Left cardiac atrium (tissue), 4 donors: ENCODE data around the gene GJC1. TPM values are rescaled to one million over a fixed set of nuclear protein-coding genes. Genes with fewer than 3 reads are reported as not detected.

Experiments used
- ATAC-seq, 2 donors: fragments of 200-7000 bp; cut with Tn5 transposase; one replicate each; pipeline ENCODE4 v1.9.1; 2020; ENCODE audit warnings: mild to moderate bottlenecking in 2 of 2, moderate library complexity in 2 of 2
- DNase-seq: peaks from one replicate; pipeline ENCODE4 v3.0.0-alpha.2; 2020
- intact Hi-C, 2 donors: fragments of 100-400 bp; cut with DNase I; formaldehyde crosslinking; loops; one replicate each; pipeline versions ENCODE4 v1.14.1 to v1.15.1; 2022 to 2023
- long read RNA-seq: library from polyadenylated mRNA; unstranded; transcript quantifications from one replicate; pipeline ENCODE4 v2.0.0, GENCODE V29; 2021
- total RNA-seq, 2 donors: library from RNA; stranded (reverse); fragmentation: NEBNext Ultra II Directional; extraction: Animal tissue kit (Norgen Biotek cat#: 25700); gene quantifications; one replicate each; pipeline ENCODE4 v1.2.1, GENCODE V29; 2021
- donor health status: DM: no; HTN: yes; CAD: no.
- donor health status: DM: no; HTN: yes; CAD: no; lungs with severe emphysema.
- donor health status: DM: yes; HTN: yes; CAD: no.
- donor health status: Dilated cardiomyopathy.

The GJC1 gene
- total RNA-seq: 10 to 100 TPM; 28.5 to 38.5 TPM
- long read RNA-seq, full-length matches to known transcripts: 3 of 7 reads
- long read RNA-seq, partial matches to known transcripts: 0 of 7 reads
- long read RNA-seq, other reads (novel, unspliced or antisense): 4 of 7 reads

DNA sequence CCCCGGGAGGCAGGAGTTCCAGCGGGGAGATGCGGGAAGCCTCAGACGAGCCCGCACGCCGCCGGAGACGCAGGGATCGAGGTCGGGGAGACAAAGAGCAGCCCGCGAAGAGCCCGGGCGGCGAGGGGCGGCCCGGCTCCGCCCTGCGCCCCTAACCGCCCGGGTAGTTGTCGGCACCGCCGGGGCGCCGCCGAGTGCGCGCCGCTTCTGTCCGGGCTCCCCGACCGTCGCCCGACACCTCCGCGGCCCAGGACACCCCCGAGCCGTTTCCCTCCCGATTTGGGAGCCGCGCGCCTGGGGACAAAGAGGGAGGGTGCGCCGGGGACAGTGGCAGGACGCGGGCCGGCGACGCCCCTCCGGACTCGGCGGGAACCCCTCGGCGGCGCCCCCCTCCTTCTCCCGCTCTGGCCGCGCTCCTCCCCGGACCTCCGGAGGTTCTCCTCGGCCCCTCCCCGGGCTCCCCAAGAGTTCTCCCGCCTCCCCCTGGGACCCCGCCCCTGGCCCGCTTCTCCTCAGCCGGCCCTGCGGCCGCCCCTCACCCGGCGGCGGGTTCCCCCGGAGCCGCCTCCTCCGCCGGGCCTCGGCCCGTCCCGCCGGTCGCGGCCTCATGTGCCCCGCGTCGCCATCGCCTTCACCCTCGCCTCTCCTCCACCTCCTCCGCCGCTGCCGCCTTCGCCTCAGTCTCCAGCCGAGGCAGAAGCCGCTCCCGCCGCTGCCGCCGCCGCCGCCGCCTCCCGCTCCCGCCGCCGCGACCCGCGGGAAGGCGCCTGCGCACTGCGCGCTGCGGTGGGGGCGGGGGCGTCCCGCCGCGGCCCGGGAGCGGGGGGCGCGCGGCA lies at the start of gene GJC1:
Gene GJC1, minus strand, starts transcription at position 765 of the 836 bp plus-strand sequence. CDS start 24,470 bp downstream, outside the sequence.
- peak; percentile 46 for DNase-seq
- intact Hi-C loops: loop anchor here in 1 of 2 donors (5.0 kb wide), 1 partner anchor 47 kb away; no protein-coding TSS in a partner anchor
- ATAC-seq: peak; percentile 74 to 80

GRCh38 chr17:44879376-44879775 lies 49.3 kb upstream of the GJC1 start:
- intact Hi-C loops: no loop called here
- no peak for DNase-seq
- ATAC-seq: no peak

DNA sequence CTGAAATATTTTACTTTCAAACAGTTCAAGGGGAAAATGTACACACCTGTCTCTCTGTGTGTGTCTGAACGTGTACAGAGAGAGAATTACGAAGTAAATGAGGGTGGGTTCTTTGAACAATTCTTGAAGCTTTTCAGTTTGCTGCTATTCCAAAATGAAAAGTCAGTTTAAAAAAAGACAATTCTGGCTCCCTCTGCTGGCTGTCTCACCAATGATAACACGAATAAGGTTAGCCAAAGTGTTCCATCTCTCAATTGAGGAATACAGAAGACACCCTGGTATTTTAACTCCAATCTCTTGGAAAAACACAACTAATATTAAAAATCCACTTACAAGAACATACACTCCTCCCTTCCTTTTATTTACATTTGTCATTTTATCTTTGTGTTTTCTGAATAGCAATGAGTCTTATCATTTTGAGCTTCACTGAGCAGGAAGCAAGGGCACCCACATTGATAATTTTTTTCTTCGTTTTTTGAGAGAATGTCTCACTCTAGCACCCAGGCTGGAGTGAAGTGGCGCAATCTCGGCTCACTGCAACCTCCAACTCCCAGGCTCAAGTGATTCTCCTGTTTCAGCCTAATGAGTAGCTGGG lies 48.6 kb upstream of the GJC1 start:
- peak in 1 of 2 donors; percentile 26 for ATAC-seq
- no peak for DNase-seq
- intact Hi-C loops: no loop called here

- ATAC-seq: no peak
- intact Hi-C loops: no loop called here
- no peak for DNase-seq
These were observed 47.0 kb upstream of the GJC1 start for GRCh38 chr17:44877121-44877520.

- intact Hi-C loops: no loop called here
- DNase-seq (no peak), ATAC-seq (no peak)
These were observed 45.7 kb upstream of the GJC1 start for GRCh38 chr17:44875761-44876160.

- peak; percentile 90 to 93 for ATAC-seq
- peak; percentile 58 for DNase-seq
- intact Hi-C loops: loop anchor here in 1 of 2 donors (5.0 kb wide), 1 partner anchor 95 kb away; no protein-coding TSS in a partner anchor
These were observed 42.2 kb upstream of the GJC1 start for GRCh38 chr17:44872131-44872768.

DNA sequence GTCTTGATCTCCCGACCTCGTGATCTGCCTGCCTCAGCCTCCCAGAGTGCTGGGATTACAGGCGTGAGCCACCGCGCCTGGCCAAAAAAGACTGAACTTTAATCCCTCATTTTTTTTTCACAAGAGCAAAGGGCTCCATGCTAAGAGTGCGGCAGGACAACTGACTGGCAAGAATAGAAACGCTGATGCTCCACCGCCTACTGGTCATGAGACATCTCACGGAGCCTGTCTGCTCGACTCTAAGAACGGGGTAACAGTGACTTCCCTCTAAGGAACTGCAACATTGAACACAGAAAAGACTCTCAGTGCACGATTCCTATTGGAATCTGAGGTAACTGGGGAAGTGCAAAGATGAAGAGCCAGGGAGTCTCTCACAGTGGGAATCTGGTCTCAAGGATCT lies 41.5 kb upstream of the GJC1 start:
- ATAC-seq (peak in 1 of 2 donors; percentile 6), DNase-seq (no peak)
- intact Hi-C loops: loop anchor here in 1 of 2 donors (5.0 kb wide), 1 partner anchor 94 kb away; no protein-coding TSS in a partner anchor

- DNase-seq (no peak), ATAC-seq (no peak)
- intact Hi-C loops: no loop called here
These were observed 37.8 kb upstream of the GJC1 start for GRCh38 chr17:44867841-44868240.

- intact Hi-C loops: loop anchor here in 1 of 2 donors (1.0 kb wide), 1 partner anchor 91 kb away; no protein-coding TSS in a partner anchor
- ATAC-seq (no peak), DNase-seq (no peak)
These were observed 35.8 kb upstream of the GJC1 start for GRCh38 chr17:44865931-44866330.

DNA sequence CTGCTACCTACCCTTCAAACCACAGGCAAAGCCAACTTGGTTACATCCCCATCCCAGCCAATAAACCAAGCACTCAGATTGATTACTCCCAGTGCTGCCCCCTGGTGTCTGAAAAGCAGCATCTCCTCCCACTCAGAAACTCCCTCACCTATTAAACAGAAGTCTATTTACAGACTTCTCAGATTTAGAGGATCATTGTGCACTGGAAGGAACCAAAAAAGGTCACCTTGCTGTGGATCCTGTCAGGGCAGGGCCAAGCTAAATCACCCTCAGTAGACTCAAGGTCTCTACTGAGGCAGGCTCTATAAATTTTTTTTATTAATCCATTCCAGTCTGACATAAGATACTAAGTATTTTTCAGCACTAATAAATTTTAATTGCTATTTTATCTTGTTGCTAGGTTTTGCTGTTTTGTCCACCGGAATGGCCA lies 35.2 kb upstream of the GJC1 start:
- ATAC-seq (peak; percentile 75 to 79), DNase-seq (peak; percentile 55)
- intact Hi-C loops: loop anchor here in 1 of 2 donors (1.0 kb wide), 1 partner anchor 90 kb away; no protein-coding TSS in a partner anchor

DNA sequence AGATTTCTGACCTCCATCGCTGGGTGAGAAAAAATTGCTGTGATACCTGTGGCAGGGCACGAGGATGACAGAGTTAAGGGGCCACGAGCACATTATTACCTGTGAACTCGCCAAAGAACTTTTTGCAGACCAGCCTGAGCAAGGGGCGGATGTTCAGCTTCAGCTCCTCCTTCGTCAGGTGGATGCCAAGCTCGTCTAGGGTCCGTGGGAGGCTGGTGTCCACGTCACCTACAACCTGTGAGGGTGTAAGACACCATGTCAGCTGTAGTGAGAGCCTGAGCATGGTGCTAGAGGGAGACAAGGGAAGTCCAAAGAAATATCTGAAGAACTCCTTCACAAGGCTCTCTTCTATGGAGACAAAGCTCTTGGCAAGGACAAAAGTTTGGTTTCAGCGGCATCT lies 34.7 kb upstream of the GJC1 start:
- DNase-seq (no peak), ATAC-seq (peak; percentile 9 to 10)
- intact Hi-C loops: loop anchor here in 1 of 2 donors (1.0 kb wide), 1 partner anchor 90 kb away; no protein-coding TSS in a partner anchor

DNA sequence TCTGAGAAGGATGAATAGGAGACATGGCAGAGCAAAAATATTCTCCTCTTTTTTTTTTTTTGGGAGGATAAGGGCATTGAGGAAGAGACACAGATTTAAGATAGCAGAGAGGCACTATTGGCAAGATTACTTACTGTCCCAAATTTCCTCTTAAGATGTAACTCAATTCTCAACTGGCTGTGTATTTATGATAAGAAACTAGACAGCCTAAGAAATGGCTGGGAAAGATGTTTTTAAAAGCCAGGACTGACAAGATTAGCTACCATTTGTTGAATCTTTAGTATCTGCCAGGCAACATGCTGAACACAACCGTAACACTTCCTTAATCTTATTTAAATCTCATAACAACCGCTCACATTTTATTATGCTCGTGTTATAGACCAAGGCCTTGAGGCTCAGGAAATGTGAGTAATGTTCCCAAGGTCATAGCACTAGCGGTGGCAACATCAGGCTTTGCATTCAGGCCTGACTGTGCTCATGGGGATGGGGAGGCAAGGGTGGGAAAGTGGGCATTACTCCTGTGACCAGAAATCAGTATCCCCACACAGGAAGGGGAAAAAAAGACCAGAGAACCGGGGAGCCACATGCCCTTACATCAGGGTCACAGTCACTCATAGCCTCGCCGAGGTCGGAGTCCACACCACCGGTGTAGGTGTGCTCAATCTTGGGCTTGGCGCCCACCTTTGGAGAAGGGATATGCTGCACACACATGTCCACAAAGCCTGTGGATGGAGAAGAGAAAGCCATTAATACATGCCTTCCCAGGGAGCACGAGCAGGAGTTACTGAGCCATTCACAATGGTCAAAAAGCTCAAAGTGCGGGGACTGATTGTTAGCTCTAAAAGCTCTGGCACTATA lies 33.2 kb upstream of the GJC1 start:
- intact Hi-C loops: no loop called here
- no peak for DNase-seq
- ATAC-seq: no peak

GRCh38 chr17:44862278-44862914 lies 32.3 kb upstream of the GJC1 start:
- DNase-seq (no peak), ATAC-seq (no peak)
- intact Hi-C loops: no loop called here

GRCh38 chr17:44859701-44860100 lies 29.6 kb upstream of the GJC1 start:
- no peak for DNase-seq
- intact Hi-C loops: no loop called here
- no peak for ATAC-seq

DNA sequence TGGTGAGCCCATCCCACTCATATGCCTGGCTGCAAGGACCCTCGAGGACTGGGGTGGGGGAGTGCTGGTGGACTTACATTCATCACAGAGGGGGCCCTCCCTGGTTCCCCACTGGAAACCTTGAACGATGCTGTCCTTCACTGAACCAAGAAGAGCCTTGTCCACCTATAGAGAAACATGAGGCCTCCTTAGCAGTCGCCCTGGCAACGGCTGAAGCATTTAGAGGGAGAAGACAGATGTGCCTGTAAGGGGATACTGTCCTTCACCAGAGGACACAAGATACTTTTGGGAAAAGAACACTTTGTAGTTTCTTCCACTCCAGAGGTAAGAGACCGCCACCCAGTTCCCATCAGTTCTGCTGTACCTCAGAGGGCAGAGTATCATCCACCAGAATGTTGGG lies 24.1 kb upstream of the GJC1 start:
- intact Hi-C loops: no loop called here
- DNase-seq (no peak), ATAC-seq (no peak)

DNA sequence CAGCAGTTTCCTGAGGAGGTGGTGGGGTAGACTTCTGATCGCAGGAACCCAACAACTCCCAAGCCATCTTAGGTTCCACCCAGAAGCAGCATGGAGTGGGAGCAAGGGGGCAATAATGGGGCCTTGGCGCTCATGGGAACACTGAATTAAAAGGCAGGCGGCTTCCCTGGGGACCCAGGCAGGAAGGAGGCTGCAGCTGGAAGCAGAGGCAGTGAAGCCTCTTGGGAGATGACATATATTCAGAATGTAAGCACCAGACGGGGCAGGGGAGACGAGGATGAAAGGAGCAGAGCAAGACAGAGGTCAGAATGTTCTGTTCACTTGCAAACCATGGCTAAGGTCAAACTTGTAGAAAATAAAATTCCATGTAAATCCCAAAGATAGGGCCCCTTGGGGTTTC lies 20.5 kb upstream of the GJC1 start:
- peak; percentile 34 for DNase-seq
- intact Hi-C loops: no loop called here
- peak in 1 of 2 donors; percentile 44 for ATAC-seq

DNA sequence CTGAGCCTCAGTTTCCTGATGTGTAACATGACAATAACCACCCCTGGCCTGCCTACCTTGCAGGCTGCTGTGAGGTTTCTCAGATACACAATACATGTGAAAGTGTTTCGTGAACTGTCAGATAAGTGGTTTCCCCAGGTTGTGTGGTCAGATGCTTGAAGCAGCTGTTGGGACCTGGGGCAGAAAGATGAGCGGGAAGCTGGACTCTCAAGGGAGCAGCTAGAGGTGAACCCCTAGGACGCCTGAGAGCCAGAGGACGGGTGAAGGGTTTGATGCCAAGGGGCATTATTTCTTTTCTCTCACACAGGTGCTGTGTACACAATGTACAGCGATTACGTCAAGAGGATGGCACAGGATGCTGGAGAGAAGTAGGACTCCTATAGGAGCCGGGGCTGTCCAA lies 19.9 kb upstream of the GJC1 start:
- no peak for ATAC-seq
- no peak for DNase-seq
- intact Hi-C loops: no loop called here

- DNase-seq (no peak), ATAC-seq (no peak)
- intact Hi-C loops: no loop called here
These were observed 18.9 kb upstream of the GJC1 start for GRCh38 chr17:44848961-44849489.
